Activated CD8-positive, alpha-beta memory T cell treated with anti-CD3 and anti-CD28 coated beads, Interleukin-2, amount 50 U/mL, for 1 hour (primary cell): ENCODE data around the gene CALD1.
"Not testable (repeated sequence)": the region's sequence is repeated elsewhere in the genome, so short reads cannot be mapped to it uniquely, and the experiment has no call there.

ENCODE experiments used
- DNase-seq: peaks from one replicate; pipeline ENCODE4 v3.0.0-alpha.2; 2020; ENCODE audit errors: extremely low read depth

Gene CALD1

DNA sequence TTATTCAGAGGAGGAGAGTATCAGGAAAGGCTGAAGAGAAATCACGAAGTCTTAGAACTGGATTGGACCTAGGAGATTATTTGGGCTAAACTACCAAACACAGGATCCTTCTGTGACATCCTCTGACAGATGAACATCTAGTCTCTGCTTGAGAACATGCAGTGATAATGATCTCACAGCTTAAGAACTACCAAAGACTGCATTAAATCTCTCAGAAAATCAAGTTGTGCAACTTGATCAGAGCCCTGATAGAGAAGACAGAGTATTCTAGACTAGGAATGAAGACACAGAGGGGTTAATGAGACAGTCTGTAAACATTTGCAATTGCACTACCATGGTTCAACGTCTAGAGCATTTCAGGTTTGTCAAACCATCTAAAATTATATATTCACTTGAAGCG, 169.7 kb downstream of the CALD1 start:
- no peak for DNase-seq

DNA sequence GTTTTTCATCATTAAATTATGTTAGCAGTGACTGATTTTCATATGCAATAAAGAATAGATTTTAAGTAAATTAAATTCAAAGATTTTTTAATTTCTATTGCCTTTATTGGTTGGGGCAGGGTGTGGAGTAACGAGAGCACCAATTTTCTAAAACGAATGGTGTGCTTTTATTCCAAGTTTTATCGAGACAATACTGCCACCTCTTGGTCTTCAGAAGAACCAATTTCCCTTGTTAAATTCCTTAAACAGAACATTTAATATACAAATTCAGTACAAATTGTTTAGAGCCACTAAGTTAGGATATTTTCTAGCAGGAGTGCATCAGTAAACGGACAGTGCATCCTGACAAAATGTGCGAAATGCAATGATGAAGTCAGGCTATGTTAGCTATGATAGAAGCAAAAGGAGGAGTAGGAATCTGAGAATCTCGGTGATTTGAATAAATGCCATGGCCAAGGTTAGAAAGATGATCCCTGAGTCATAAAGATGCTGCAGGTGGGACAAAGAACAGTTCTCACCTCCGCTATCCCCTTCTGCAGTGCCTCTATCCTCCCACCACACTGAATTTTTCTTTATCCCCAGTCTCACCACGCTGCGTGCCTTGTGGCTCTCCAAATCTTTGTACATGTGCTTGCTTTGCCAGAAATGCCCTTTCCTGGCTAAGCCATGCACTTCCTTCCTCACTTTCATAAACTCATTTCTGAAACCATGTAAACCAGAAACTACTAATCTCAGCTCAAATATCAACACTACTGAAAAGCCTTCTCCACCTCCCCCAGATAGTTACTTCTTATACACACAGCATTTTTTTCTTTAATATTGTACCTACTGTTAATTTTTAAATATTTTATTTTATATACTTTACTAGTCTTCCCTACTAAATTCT, 175.0 kb downstream of the CALD1 start:
- DNase-seq = no peak

DNA sequence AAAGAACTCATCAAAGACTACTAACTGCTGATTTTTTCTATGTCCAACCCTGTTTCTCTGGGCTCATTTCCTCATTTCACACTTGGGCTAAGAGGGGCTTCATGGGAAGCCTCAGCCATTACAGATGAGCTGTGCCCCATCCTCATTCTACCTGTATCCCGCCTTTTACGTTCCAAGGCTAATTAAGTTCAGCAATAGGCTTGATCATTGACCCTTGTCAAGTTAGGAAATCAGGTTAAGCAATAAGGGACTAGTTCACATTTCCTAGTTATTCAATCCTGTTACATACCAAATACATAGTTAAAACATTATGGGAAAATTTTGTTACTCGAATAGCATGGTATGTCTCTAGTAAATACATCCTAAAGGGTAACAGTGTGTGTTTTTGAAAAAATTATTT, 177.6 kb downstream of the CALD1 start:
- DNase-seq = no peak

- DNase-seq = no peak
Measured at GRCh38 chr7:134959810-134960209, 180.4 kb downstream of the CALD1 start.

- DNase-seq = no peak
Measured at GRCh38 chr7:134962270-134962780, 182.9 kb downstream of the CALD1 start.

DNA sequence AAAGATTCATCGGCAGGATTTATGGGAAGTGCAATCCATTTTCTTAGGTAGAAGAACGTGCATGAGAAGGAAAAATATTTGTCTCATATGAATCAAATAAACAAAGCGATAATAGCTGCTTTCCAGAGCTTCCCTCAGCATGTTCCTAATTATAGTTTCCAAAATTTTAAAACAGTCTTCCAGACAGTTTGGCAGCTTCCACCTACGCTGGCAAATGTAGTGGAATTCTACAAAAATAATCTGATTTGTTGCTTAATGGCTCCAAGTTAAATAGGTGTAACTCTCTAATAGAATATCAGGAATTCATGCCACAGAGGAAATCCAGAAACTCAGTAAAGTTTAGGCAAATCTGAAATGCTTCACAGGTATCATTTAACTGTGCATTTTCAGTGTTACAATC, 183.6 kb downstream of the CALD1 start:
- DNase-seq = no peak

DNA sequence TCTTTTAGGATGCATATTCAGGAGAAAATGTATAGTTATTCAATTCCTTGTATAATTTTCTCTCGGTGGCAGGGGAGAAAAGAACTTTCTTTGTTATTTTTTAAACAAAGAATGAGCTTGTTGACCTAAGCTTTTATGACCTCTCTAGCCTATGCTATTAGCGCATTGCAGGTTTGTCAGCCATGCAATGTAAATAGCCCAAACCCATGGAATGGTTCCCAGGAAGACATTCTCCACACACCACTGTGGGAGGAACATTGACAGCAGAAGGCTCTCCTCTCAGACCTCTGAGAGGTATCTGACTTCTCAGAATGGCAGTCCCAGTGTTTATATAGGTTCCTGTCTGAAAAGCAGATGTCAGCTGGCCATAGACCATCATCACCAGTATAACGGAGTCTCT, 187.3 kb downstream of the CALD1 start:
- DNase-seq = no peak

GRCh38 chr7:134968110-134968509, 188.7 kb downstream of the CALD1 start:
- DNase-seq = no peak

GRCh38 chr7:134981645-134982044, 202.2 kb downstream of the CALD1 start:
- not testable (repeated sequence) for DNase-seq

DNA sequence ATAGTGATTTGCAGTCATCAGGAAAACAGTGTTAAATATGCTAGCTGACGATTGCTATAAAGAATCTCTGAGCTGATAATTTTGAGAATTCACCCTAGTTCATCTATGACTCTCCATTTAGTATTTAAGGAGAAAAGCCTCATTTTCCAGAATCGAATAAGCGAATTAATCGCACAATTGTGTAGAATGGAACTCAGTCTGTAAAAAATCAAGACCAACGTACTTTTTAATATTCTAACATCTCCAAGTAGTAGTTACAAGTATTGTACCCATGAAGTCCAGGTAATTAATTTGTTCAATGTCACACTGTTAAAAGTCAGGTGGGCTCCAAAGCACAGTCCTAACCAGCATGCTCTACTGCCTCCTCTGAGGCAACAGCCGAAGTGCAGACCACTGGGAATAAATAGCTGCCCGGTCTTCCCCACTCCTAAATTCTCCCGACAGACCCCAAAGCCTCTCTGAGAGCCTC, 206.5 kb downstream of the CALD1 start:
- DNase-seq = no peak

DNA sequence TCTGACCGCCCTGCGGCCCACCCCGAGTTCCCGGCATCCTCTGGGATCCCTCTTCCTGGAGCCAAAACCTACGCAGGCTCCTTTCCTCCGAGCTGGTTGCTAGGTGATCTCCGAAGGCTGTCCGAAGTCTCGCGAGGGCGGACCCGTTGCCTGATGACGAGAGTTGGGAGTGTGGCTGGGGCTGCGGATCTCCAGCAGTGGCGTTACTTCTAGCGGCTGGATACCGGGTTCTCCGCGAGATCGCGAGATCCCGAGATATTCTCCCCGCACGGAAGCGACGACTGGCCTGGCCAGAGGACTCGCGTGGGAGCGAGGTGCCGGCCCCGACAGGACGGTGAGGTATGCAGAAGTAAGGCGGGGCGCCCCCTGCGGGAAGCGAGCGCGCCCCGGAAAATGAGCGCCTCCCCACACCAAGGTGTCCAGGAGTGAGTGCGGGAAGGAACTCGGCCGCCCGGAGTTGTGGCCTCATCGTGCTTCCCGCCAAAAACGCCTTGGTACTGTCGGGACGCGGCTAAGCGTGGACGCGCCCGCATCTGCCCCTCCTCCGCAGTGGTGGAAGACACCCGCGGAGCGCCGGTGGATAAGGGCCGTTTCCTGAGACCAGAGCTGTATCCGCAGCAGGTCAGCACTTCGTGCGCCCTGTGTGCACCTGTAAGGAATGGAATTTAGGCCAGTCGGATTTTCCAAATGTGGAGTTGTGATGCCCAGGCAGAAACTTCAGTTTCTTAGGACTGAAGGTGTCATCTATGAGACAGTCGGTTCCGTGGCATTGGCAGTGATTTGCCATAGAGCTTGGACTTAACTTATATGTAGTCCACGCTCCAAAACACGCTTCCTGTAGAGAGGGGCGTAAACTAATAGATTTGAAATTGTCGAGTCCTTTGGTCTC, 207.2 kb downstream of the CALD1 start, which contains the start of gene AGBL3:
TSS of gene AGBL3 (plus strand) at position 146 of the 889 bp plus-strand sequence. CDS start 1,426 bp downstream, outside the sequence.
- DNase-seq = peak; percentile 76

DNA sequence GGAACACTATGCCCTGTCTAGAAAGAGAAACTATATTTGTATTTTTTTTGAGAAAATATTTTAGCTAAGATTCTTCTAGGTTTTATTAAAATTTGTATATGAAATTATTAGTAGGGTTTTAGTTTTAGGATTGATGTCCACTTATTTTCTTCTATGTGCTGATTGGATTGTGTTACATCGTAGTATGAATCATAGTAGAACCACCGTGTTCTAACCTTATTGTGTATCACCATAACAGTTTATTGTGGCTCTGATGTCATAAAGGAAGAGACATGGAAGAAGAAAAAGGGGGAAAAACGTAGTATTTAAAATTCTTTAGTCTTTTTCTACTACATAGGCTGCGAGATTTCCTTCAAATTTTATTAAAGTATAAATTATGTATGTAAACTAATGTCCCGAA, 208.7 kb downstream of the CALD1 start:
- no peak for DNase-seq

DNA sequence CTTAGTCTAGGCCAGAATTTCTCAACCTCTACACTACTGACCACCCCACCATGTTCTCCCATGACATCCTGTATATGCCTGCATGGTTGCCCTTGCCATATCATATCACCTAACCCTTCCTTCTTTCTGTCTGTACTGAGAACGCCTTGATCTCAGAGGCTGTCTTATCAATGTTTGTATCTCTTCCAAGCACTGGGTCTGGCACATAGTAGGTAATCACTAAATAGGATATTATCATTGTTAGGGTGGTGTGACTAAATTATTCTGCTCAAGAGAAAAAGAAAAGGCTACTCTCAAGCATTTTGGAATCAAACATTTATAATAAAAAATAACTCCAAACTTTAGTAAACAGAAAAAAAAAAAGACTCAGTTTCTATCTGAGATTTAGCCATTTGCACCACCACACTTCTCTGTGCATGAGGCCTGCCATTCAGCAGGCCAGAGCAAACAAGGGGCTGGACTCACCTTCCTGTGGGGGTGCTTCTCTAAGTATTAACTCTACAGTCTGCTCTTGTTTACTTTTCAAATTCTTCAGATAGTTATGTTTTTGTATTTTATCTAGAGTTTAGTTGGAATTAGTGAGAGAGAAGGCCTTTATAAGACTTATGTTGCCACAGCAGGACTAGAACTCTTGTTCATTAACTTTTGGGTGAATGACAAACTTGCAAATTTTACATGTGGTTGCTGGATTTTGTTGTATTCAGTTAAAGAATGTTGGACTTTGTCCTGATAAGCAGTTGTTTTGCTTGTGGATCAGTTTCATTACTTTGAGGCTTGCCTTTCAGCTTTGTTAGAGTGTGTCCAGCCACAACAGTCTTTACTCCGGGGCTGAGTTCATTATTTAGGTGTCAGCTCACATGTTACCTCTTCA, 212.3 kb downstream of the CALD1 start:
- no peak for DNase-seq

- DNase-seq = peak; percentile 37
Measured at GRCh38 chr7:134992626-134993179, 213.3 kb downstream of the CALD1 start.

- no peak for DNase-seq
Measured at GRCh38 chr7:134993877-134994456, 214.5 kb downstream of the CALD1 start.

DNA sequence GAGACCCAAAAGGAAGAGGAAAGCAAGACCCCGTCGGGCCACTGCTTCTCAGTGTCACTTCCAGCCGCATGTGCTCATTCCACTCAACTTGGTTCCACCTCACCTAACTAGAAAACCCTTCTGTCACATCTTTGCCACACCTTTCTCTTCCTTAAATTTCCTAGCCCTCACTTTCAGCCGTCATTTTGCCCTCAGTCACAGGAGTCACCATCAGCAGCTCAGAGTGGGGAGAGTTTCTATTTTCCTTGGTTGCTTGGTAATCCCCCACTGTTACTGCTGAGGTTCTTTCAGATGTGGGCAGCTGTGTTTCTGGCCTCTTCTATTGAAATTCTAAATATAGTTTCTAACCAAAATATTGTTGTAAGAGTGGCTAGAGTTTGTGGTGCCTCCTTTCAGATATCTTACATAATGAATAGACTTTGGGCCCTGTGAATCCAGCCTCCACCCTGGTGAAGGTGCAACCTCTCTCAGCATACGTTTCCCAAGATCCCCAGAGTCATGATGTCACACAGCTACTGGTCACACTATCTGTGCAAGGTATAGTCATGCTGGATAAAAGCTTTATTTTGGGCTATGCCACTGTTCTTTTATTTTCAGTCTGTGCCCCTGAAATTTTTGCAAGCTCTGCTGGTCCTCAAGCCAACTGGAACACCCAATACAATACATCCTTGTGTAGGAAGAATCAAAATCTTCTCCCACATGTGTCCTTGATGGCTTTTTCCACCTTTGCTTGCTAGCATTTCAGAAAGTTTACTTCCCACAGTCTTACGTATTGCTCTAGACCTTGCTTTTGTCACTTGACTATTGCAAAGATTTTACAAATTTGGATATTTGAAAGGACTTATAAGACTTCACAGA, 216.0 kb downstream of the CALD1 start:
- DNase-seq = peak; percentile 34

- DNase-seq = no peak
Measured at GRCh38 chr7:134996097-134996550, 216.7 kb downstream of the CALD1 start.

DNA sequence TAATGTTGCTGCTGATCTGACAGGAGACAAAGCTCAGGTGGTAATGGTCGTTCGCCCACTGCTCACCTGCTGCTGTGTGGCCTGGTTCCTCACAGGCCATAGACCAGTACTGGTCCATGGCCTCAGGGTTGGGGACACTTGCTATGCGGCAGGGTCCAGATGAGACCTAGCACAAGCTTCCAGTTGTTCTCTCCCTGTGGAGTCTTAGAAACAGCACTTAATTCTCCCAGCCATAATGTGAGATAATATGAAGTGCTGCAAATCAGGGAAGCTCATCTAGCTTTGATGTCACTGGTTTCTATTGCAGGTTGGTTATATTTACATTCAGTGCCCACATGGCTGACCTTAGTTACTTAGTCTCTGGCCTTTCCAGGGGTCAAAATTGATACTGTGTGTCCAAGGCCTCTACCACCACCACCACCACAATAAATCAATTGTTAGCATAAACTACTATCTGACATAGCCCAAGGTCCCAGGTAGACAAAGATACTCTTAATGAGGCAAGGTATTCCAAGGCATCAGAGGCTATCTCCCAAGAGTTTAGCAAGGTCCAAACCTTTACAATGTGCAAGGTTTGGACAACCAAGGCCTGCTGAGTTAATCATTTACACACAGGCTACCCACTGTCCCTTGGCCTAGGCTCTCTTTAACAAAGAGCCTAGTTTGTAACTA, 217.9 kb downstream of the CALD1 start:
- no peak for DNase-seq

DNA sequence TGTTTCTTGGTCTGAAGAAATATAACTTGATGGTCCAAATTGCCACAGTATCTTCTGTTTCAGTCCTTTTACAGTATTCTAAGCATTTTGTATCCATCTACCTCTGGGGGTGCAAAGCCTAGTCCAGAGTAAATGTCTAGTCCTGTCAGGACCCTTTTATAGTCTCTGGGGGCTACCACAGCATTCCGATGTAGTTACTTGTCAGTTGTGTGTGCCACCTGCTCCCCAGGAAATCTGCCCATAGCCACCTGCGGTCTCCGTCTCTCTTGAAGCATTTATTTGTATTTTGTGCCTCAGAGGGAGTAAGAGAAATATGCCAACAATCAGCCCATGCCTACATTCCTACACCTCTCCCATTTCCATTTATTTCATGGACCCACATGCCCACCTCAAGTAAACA, 219.7 kb downstream of the CALD1 start:
- no peak for DNase-seq
